ENCODE results near the gene LONP1.
A peak's percentile ranks its signal among the peaks of the same experiment; 100 is the strongest.
"Not testable (repeated sequence)": the region's sequence is repeated elsewhere in the genome, so short reads cannot be mapped to it uniquely, and the experiment has no call there.

LONP1 gene, protein sequence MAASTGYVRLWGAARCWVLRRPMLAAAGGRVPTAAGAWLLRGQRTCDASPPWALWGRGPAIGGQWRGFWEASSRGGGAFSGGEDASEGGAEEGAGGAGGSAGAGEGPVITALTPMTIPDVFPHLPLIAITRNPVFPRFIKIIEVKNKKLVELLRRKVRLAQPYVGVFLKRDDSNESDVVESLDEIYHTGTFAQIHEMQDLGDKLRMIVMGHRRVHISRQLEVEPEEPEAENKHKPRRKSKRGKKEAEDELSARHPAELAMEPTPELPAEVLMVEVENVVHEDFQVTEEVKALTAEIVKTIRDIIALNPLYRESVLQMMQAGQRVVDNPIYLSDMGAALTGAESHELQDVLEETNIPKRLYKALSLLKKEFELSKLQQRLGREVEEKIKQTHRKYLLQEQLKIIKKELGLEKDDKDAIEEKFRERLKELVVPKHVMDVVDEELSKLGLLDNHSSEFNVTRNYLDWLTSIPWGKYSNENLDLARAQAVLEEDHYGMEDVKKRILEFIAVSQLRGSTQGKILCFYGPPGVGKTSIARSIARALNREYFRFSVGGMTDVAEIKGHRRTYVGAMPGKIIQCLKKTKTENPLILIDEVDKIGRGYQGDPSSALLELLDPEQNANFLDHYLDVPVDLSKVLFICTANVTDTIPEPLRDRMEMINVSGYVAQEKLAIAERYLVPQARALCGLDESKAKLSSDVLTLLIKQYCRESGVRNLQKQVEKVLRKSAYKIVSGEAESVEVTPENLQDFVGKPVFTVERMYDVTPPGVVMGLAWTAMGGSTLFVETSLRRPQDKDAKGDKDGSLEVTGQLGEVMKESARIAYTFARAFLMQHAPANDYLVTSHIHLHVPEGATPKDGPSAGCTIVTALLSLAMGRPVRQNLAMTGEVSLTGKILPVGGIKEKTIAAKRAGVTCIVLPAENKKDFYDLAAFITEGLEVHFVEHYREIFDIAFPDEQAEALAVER

GRCh38 chr19:5719961-5720790, at the start of gene LONP1, which contains the start of gene CATSPERD:
Gene LONP1 (minus strand): TSS chr19:5720146. CDS start chr19:5720132, 14 bp downstream.
Gene CATSPERD (plus strand): TSS chr19:5720637. CDS start chr19:5720738, 101 bp downstream.
- peak within 1 kb of the TSS; percentile 94 for H3K27ac Mint-ChIP-seq (ENCODE audit: low read depth)
- H3K9me3 Mint-ChIP-seq: no peaks in the 10 kb centered on the region
- ATAC-seq (replicated peaks; ENCODE audit: extremely low read depth, poor library complexity, severe bottlenecking) (peak; percentile 91), DNase-seq (ENCODE audit: low spot score in 2 of 2) (peak; percentile 97)
- no peaks in the 10 kb centered on the region for H3K27me3 Mint-ChIP-seq
- H3K4me3 Mint-ChIP-seq: peak within 1 kb of the TSS; percentile 87
- peaks cover 20% of the 10 kb centered on the region for H3K36me3 Mint-ChIP-seq (ENCODE audit: insufficient read depth)
- H3K4me1 Mint-ChIP-seq: peaks cover 13% of the 10 kb centered on the region

- Mint-ChIP-seq H3K27ac (ENCODE audit: low read depth) (no peak overlapping the region), H3K36me3 (ENCODE audit: insufficient read depth) (no peaks in the 10 kb centered on the region), H3K4me3 (no peak overlapping the region), H3K27me3 (no peaks in the 10 kb centered on the region), H3K4me1 (no peaks in the 10 kb centered on the region), H3K9me3 (no peaks in the 10 kb centered on the region)
- no peak for DNase-seq (ENCODE audit: low spot score in 2 of 2)
- ATAC-seq (replicated peaks; ENCODE audit: extremely low read depth, poor library complexity, severe bottlenecking): no peak
Observed at GRCh38 chr19:5767949-5768348, 48.0 kb upstream of the LONP1 start.

GRCh38 chr19:5765220-5765619, 45.3 kb upstream of the LONP1 start:
- Mint-ChIP-seq H3K4me3 (no peak overlapping the region), H3K9me3 (no peaks in the 10 kb centered on the region), H3K4me1 (no peaks in the 10 kb centered on the region), H3K27me3 (no peaks in the 10 kb centered on the region), H3K27ac (ENCODE audit: low read depth) (no peak overlapping the region), H3K36me3 (ENCODE audit: insufficient read depth) (no peaks in the 10 kb centered on the region)
- ATAC-seq (replicated peaks; ENCODE audit: extremely low read depth, poor library complexity, severe bottlenecking) (no peak), DNase-seq (ENCODE audit: low spot score in 2 of 2) (no peak)

DNA sequence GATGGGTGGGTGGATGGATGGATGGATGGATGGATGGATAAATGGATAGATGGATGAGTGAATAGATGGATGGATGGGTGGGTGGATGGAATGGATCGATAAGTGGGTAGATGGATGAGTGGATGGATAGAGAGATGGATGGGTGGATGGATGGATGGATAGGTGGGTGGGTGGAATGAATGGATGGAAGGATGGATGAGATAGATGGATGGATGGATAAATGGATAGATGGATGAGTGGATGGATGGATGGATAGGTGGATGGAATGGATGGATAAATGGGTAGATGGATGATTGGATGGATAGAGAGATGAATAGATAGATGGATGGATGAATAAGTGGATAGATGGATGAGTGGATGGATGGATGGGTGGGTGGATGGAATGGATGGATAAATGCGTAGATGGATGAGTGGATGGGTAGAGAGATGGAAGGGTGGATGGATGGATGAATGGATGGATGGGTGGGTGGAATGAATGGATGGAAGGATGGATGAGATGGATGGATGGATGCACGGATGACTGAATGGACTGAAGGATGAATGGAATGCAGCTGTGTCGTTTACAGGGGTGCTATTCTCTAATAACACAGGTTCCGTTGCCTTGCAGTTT, 42.8 kb upstream of the LONP1 start:
- no peaks in the 10 kb centered on the region for H3K9me3 Mint-ChIP-seq
- no peak overlapping the region for H3K27ac Mint-ChIP-seq (ENCODE audit: low read depth)
- no peak overlapping the region for H3K4me3 Mint-ChIP-seq
- ATAC-seq (replicated peaks; ENCODE audit: extremely low read depth, poor library complexity, severe bottlenecking): no peak
- no peaks in the 10 kb centered on the region for H3K36me3 Mint-ChIP-seq (ENCODE audit: insufficient read depth)
- DNase-seq (ENCODE audit: low spot score in 2 of 2): no peak
- no peaks in the 10 kb centered on the region for H3K27me3 Mint-ChIP-seq
- H3K4me1 Mint-ChIP-seq: no peaks in the 10 kb centered on the region

DNA sequence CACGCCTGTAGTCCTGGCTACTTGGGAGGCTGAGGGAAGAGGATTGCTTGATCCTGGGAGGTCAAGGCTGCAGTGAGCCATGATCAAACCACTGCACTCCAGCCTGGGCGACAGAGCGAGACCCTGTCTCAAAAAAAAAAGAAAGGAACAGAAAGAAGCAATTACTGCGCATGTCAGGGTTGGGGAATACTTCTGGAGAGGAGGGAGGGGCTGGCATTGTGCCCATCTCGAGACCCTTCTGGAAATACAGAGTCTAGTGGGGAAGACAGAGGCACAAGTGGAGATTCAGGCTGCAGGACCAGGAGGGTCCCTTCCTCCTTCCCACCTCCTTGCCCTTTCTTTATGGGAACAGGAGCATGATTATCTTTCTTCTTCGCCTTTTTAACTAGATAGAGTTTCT, 33.8 kb upstream of the LONP1 start:
- Mint-ChIP-seq H3K36me3 (ENCODE audit: insufficient read depth) (peaks cover 4% of the 10 kb centered on the region), H3K4me1 (no peaks in the 10 kb centered on the region), H3K27ac (ENCODE audit: low read depth) (no peak overlapping the region), H3K9me3 (no peaks in the 10 kb centered on the region), H3K27me3 (no peaks in the 10 kb centered on the region), H3K4me3 (no peak overlapping the region)
- no peak for ATAC-seq (replicated peaks; ENCODE audit: extremely low read depth, poor library complexity, severe bottlenecking)
- no peak for DNase-seq (ENCODE audit: low spot score in 2 of 2)

GRCh38 chr19:5751709-5752108, 31.8 kb upstream of the LONP1 start:
- H3K4me1 Mint-ChIP-seq: no peaks in the 10 kb centered on the region
- no peak overlapping the region for H3K27ac Mint-ChIP-seq (ENCODE audit: low read depth)
- H3K36me3 Mint-ChIP-seq (ENCODE audit: insufficient read depth): peaks cover 4% of the 10 kb centered on the region
- DNase-seq (ENCODE audit: low spot score in 2 of 2): no peak
- no peak for ATAC-seq (replicated peaks; ENCODE audit: extremely low read depth, poor library complexity, severe bottlenecking)
- no peaks in the 10 kb centered on the region for H3K27me3 Mint-ChIP-seq
- no peak overlapping the region for H3K4me3 Mint-ChIP-seq
- H3K9me3 Mint-ChIP-seq: no peaks in the 10 kb centered on the region

- H3K9me3 Mint-ChIP-seq: no peaks in the 10 kb centered on the region
- H3K4me1 Mint-ChIP-seq: no peaks in the 10 kb centered on the region
- peaks cover 1% of the 10 kb centered on the region for H3K36me3 Mint-ChIP-seq (ENCODE audit: insufficient read depth)
- no peak overlapping the region for H3K4me3 Mint-ChIP-seq
- no peaks in the 10 kb centered on the region for H3K27me3 Mint-ChIP-seq
- no peak for DNase-seq (ENCODE audit: low spot score in 2 of 2)
- ATAC-seq (replicated peaks; ENCODE audit: extremely low read depth, poor library complexity, severe bottlenecking): no peak
- H3K27ac Mint-ChIP-seq (ENCODE audit: low read depth): no peak overlapping the region
Observed at GRCh38 chr19:5749505-5749904, 29.6 kb upstream of the LONP1 start.

DNA sequence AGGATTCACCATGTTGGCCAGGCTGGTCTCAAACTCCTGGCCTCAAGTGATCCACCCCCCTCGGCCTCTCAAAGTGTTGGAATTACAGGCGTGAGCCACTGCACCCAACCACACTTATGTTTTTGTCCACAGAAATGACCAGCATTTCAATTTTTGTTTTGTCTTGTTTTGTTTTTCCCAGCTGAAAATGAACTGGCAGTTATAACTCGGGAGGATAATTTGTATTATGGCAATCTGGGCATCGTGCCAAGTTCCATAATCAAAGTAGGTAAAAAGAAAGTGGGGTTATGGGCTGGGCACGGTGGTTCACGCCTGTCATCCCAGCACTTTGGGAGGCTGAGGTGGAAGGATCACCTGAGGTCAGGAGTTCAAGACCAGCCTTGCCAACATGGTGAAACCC, 29.0 kb upstream of the LONP1 start:
- H3K4me1 Mint-ChIP-seq; ATAC-seq (replicated peaks; ENCODE audit: extremely low read depth, poor library complexity, severe bottlenecking); H3K27me3 Mint-ChIP-seq; H3K9me3 Mint-ChIP-seq; H3K27ac Mint-ChIP-seq (ENCODE audit: low read depth); H3K4me3 Mint-ChIP-seq; H3K36me3 Mint-ChIP-seq (ENCODE audit: insufficient read depth); DNase-seq (ENCODE audit: low spot score in 2 of 2): not testable (repeated sequence)

DNA sequence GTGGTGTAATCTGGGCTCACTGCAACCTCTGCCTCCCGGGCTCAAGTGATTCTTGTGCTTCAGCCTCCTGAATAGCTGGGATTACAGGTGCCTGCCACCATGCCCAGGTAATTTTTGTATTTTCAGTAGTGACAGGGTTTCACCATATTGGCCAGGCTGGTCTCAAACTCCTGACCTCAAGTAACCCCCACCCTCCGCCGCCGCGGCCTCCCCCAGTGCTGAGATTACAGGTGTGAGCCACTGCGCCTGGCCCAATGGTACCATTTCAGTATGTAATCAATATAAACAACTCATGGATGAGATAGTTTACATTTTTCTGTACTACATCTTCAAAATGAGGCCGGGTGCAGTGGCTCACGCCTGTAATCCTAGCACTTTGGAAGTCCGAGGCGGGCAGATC, 25.1 kb upstream of the LONP1 start:
- H3K27ac Mint-ChIP-seq (ENCODE audit: low read depth); ATAC-seq (replicated peaks; ENCODE audit: extremely low read depth, poor library complexity, severe bottlenecking); H3K4me3 Mint-ChIP-seq; H3K27me3 Mint-ChIP-seq; H3K36me3 Mint-ChIP-seq (ENCODE audit: insufficient read depth); H3K9me3 Mint-ChIP-seq; DNase-seq (ENCODE audit: low spot score in 2 of 2); H3K4me1 Mint-ChIP-seq: not testable (repeated sequence)

GRCh38 chr19:5743630-5744029, 23.7 kb upstream of the LONP1 start:
- no peak for ATAC-seq (replicated peaks; ENCODE audit: extremely low read depth, poor library complexity, severe bottlenecking)
- H3K36me3 Mint-ChIP-seq (ENCODE audit: insufficient read depth): peaks cover 6% of the 10 kb centered on the region
- no peaks in the 10 kb centered on the region for H3K4me1 Mint-ChIP-seq

GRCh38 chr19:5742051-5742450, 22.1 kb upstream of the LONP1 start:
- Mint-ChIP-seq H3K27ac (ENCODE audit: low read depth) (no peak overlapping the region), H3K9me3 (no peaks in the 10 kb centered on the region)
- no peak for DNase-seq (ENCODE audit: low spot score in 2 of 2)

More at GRCh38 chr19:5743630-5744029, 23.7 kb upstream of the LONP1 start:
- Mint-ChIP-seq H3K9me3 (no peaks in the 10 kb centered on the region), H3K27ac (ENCODE audit: low read depth) (no peak overlapping the region), H3K4me3 (no peak overlapping the region), H3K27me3 (no peaks in the 10 kb centered on the region)
- no peak for DNase-seq (ENCODE audit: low spot score in 2 of 2)

GRCh38 chr19:5738423-5738822, 18.5 kb upstream of the LONP1 start:
- Mint-ChIP-seq H3K4me1 (no peaks in the 10 kb centered on the region), H3K27ac (ENCODE audit: low read depth) (no peak overlapping the region), H3K9me3 (no peaks in the 10 kb centered on the region), H3K36me3 (ENCODE audit: insufficient read depth) (peaks cover 9% of the 10 kb centered on the region), H3K4me3 (no peak overlapping the region), H3K27me3 (peaks cover 13% of the 10 kb centered on the region)
- DNase-seq (ENCODE audit: low spot score in 2 of 2): no peak
- ATAC-seq (replicated peaks; ENCODE audit: extremely low read depth, poor library complexity, severe bottlenecking): no peak

More at GRCh38 chr19:5742051-5742450, 22.1 kb upstream of the LONP1 start:
- H3K36me3 Mint-ChIP-seq (ENCODE audit: insufficient read depth): peaks cover 6% of the 10 kb centered on the region
- H3K27me3 Mint-ChIP-seq: no peaks in the 10 kb centered on the region
- H3K4me3 Mint-ChIP-seq: no peak overlapping the region
- ATAC-seq (replicated peaks; ENCODE audit: extremely low read depth, poor library complexity, severe bottlenecking): no peak
- no peaks in the 10 kb centered on the region for H3K4me1 Mint-ChIP-seq

Data from central memory CD8-positive, alpha-beta T cell (primary cell).